Astrocyte (in vitro differentiated cells and primary cell): ENCODE results near the gene ARHGAP32. TPM values are rescaled to one million over a fixed set of nuclear protein-coding genes. Genes with fewer than 3 reads are reported as not detected.

ENCODE experiments used
- DNase-seq: peaks from one replicate; pipeline ENCODE4 v3.0.0-alpha.2; 2010; ENCODE audit warnings: low read depth
- FAIRE-seq: peaks from 2 replicates; lab custom pipeline; 2011; peaks lifted over from hg19 to GRCh38; lab: Jason Lieb, UNC
- H2AFZ ChIP-seq: 2 replicates; pipeline ENCODE4 v1.6.0; 2012; ENCODE audit warnings: low read depth, low read length, inconsistent platforms
- H3K27ac ChIP-seq: 2 replicates; pipeline ENCODE4 v1.5.1; 2011; ENCODE audit warnings: low read depth, low read length, inconsistent platforms
- H3K27me3 ChIP-seq: 2 replicates; pipeline ENCODE4 v1.6.0; 2011; ENCODE audit warnings: low read length, inconsistent platforms; ENCODE audit not compliant: insufficient read depth
- H3K36me3 ChIP-seq: 2 replicates; pipeline ENCODE4 v1.5.1; 2011; ENCODE audit warnings: low read length, inconsistent platforms; ENCODE audit not compliant: insufficient read depth
- H3K4me1 ChIP-seq: 2 replicates; pipeline ENCODE4 v1.5.1; 2011; ENCODE audit warnings: low read length, inconsistent platforms; ENCODE audit not compliant: insufficient read depth
- H3K4me2 ChIP-seq: 2 replicates; pipeline ENCODE4 v1.6.0; 2012; ENCODE audit warnings: low read length, inconsistent platforms
- H3K4me3 ChIP-seq: 2 replicates; pipeline ENCODE4 v1.5.1; 2011; ENCODE audit warnings: low read depth, mild to moderate bottlenecking, low read length, inconsistent platforms; ENCODE audit not compliant: insufficient read depth
- H3K79me2 ChIP-seq: 2 replicates; pipeline ENCODE4 v1.6.0; 2012; ENCODE audit warnings: mild to moderate bottlenecking, low read length, inconsistent platforms; ENCODE audit not compliant: insufficient read depth
- H3K9ac ChIP-seq: 2 replicates; pipeline ENCODE4 v1.6.0; 2012; ENCODE audit warnings: mild to moderate bottlenecking, low read length, inconsistent platforms
- H3K9me3 ChIP-seq: 2 replicates; pipeline ENCODE4 v1.5.1; 2012; ENCODE audit warnings: low read depth, mild to moderate bottlenecking, low read length, inconsistent platforms; ENCODE audit not compliant: insufficient read depth
- H4K20me1 ChIP-seq: 2 replicates; pipeline ENCODE4 v1.6.0; 2012; ENCODE audit warnings: low read length, inconsistent platforms; ENCODE audit not compliant: insufficient read depth
- H3K27ac Mint-ChIP-seq: one replicate; pipeline ENCODE4 v1.8.0; 2021; ENCODE audit warnings: mild to moderate bottlenecking, mixed read lengths; ENCODE audit not compliant: unreplicated experiment
- H3K27me3 Mint-ChIP-seq: one replicate; pipeline ENCODE4 v1.8.0; 2021; ENCODE audit warnings: low read depth, mixed read lengths; ENCODE audit not compliant: unreplicated experiment
- H3K36me3 Mint-ChIP-seq: one replicate; pipeline ENCODE4 v1.8.0; 2021; ENCODE audit warnings: low read depth, mixed read lengths; ENCODE audit not compliant: unreplicated experiment
- H3K4me1 Mint-ChIP-seq: one replicate; pipeline ENCODE4 v1.8.0; 2021; ENCODE audit warnings: low read depth, mixed read lengths; ENCODE audit not compliant: unreplicated experiment
- H3K4me3 Mint-ChIP-seq: one replicate; pipeline ENCODE4 v1.8.0; 2021; ENCODE audit warnings: mild to moderate bottlenecking, moderate library complexity, mixed read lengths; ENCODE audit not compliant: unreplicated experiment
- H3K9me3 Mint-ChIP-seq: one replicate; pipeline ENCODE4 v1.8.0; 2021; ENCODE audit warnings: mild to moderate bottlenecking, mixed read lengths; ENCODE audit not compliant: unreplicated experiment
- CTCF ChIP-seq: IDR thresholded peaks from 2 replicates; pipeline ENCODE4 v1.5.1; 2011; ENCODE audit warnings: low read depth, mild to moderate bottlenecking, inconsistent platforms, low read length, moderate library complexity; ENCODE audit not compliant: insufficient read depth
- EZH2 ChIP-seq: IDR thresholded peaks from 2 replicates; pipeline ENCODE4 v1.6.1; 2012; ENCODE audit warnings: mild to moderate bottlenecking, low read length, inconsistent platforms; ENCODE audit not compliant: insufficient read depth
- total RNA-seq: library from RNA; stranded (reverse); gene quantifications from 2 replicates; pipeline ENCODE4 v1.2.1, GENCODE V29; 2021

ARHGAP32 gene
- total RNA-seq, 1 donor from 2014 or later = 21.6 TPM

- DNase-seq (no peak), FAIRE-seq (no peak)
- no peak overlapping the region for H3K4me2 ChIP-seq
- no peak overlapping the region for H3K9ac ChIP-seq
- H3K9me3 ChIP-seq = no peaks in the 10 kb centered on the region
- no peaks in the 10 kb centered on the region for H4K20me1 ChIP-seq
- H3K4me1 ChIP-seq = no peaks in the 10 kb centered on the region
- Mint-ChIP-seq H3K27me3 (peaks cover 31% of the 10 kb centered on the region), H3K27ac (no peak overlapping the region), H3K4me1 (peaks cover 5% of the 10 kb centered on the region), H3K36me3 (peaks cover 5% of the 10 kb centered on the region), H3K9me3 (peaks cover 2% of the 10 kb centered on the region), H3K4me3 (no peak overlapping the region)
- H3K79me2 ChIP-seq = no peaks in the 10 kb centered on the region
- TF ChIP-seq CTCF = no peak
- TF ChIP-seq EZH2 = no peak
- H3K27ac ChIP-seq = no peak overlapping the region
- H3K4me3 ChIP-seq = no peak overlapping the region
- peaks cover 13% of the 10 kb centered on the region for H3K27me3 ChIP-seq
- no peak overlapping the region for H2AFZ ChIP-seq
- no peaks in the 10 kb centered on the region for H3K36me3 ChIP-seq
Measured at GRCh38 chr11:128919216-128919615, 272.9 kb downstream of the ARHGAP32 start.

GRCh38 chr11:128917144-128917724, 274.9 kb downstream of the ARHGAP32 start:
- H4K20me1 ChIP-seq = no peaks in the 10 kb centered on the region
- H3K9me3 ChIP-seq = no peaks in the 10 kb centered on the region
- no peak overlapping the region for H2AFZ ChIP-seq
- no peak overlapping the region for H3K27ac Mint-ChIP-seq
- no peaks in the 10 kb centered on the region for H3K4me1 ChIP-seq
- FAIRE-seq (no peak), DNase-seq (no peak)
- H3K4me2 ChIP-seq = no peak overlapping the region
- H3K36me3 Mint-ChIP-seq = peaks cover 5% of the 10 kb centered on the region
- H3K27ac ChIP-seq = no peak overlapping the region
- H3K9me3 Mint-ChIP-seq = no peaks in the 10 kb centered on the region
- no peak for TF ChIP-seq CTCF
- no peak for TF ChIP-seq EZH2
- no peaks in the 10 kb centered on the region for H3K79me2 ChIP-seq
- peaks cover 12% of the 10 kb centered on the region for H3K27me3 ChIP-seq
- H3K4me1 Mint-ChIP-seq = peaks cover 5% of the 10 kb centered on the region
- no peak overlapping the region for H3K9ac ChIP-seq
- no peaks in the 10 kb centered on the region for H3K36me3 ChIP-seq
- H3K4me3 ChIP-seq = no peak overlapping the region
- H3K27me3 Mint-ChIP-seq = peaks cover 36% of the 10 kb centered on the region
- H3K4me3 Mint-ChIP-seq = no peak overlapping the region

- Histone ChIP-seq H3K27ac (no peak overlapping the region), H3K9ac (no peak overlapping the region), H3K9me3 (no peaks in the 10 kb centered on the region), H3K36me3 (no peaks in the 10 kb centered on the region), H3K4me1 (no peaks in the 10 kb centered on the region), H3K4me3 (no peak overlapping the region), H2AFZ (no peak overlapping the region), H4K20me1 (no peaks in the 10 kb centered on the region), H3K27me3 (peaks cover 12% of the 10 kb centered on the region), H3K4me2 (no peak overlapping the region), H3K79me2 (no peaks in the 10 kb centered on the region)
- Mint-ChIP-seq H3K36me3 (peaks cover 5% of the 10 kb centered on the region), H3K4me3 (no peak overlapping the region), H3K27ac (no peak overlapping the region), H3K4me1 (peaks cover 5% of the 10 kb centered on the region), H3K27me3 (peaks cover 34% of the 10 kb centered on the region), H3K9me3 (peaks cover 2% of the 10 kb centered on the region)
- FAIRE-seq (no peak), DNase-seq (no peak)
- TF ChIP-seq EZH2 = no peak
- TF ChIP-seq CTCF = no peak
Measured at GRCh38 chr11:128916681-128917080, 275.4 kb downstream of the ARHGAP32 start.
